ENCODE measurements around the gene TJP1. TPM values are rescaled to one million over a fixed set of nuclear protein-coding genes. Genes with fewer than 3 reads are reported as not detected.
"Not testable (repeated sequence)": the region's sequence is repeated elsewhere in the genome, so short reads cannot be mapped to it uniquely, and the experiment has no call there.

The TJP1 gene
- total RNA-seq, 1 donor from 2014 or later: 89.3 TPM

- H3K4me1 Mint-ChIP-seq (ENCODE audit: unreplicated experiment): peaks cover 29% of the 10 kb centered on the region
- no peak for TF ChIP-seq CTCF (conservative IDR thresholded peaks at IDR 0.05)
- H3K4me3 Mint-ChIP-seq: peak overlapping the region; percentile 94
Observed at GRCh38 chr15:29822684-29823459, 604 bp upstream of the TJP1 start.

GRCh38 chr15:29821416-29822099, 710 bp downstream of the TJP1 start:
- no peaks in the 10 kb centered on the region for H3K9me3 Mint-ChIP-seq

More at GRCh38 chr15:29822684-29823459, 604 bp upstream of the TJP1 start:
- peak; percentile 79 for DNase-seq (ENCODE audit: extremely low spot score, unreplicated experiment)
- H3K27ac Mint-ChIP-seq: peak overlapping the region; percentile 97
- H3K36me3 Mint-ChIP-seq: peaks cover 5% of the 10 kb centered on the region
- no peaks in the 10 kb centered on the region for H3K9me3 Mint-ChIP-seq
- H3K27me3 Mint-ChIP-seq: peaks cover 6% of the 10 kb centered on the region

GRCh38 chr15:29820394-29821154, 1.7 kb downstream of the TJP1 start:
- peak overlapping the region; percentile 93 for H3K4me3 Mint-ChIP-seq
- H3K27ac Mint-ChIP-seq: peak overlapping the region; percentile 98
- H3K9me3 Mint-ChIP-seq: no peaks in the 10 kb centered on the region
- TF ChIP-seq CTCF (conservative IDR thresholded peaks at IDR 0.05): no peak
- peaks cover 15% of the 10 kb centered on the region for H3K36me3 Mint-ChIP-seq
- no peak for DNase-seq (ENCODE audit: extremely low spot score, unreplicated experiment)
- peaks cover 32% of the 10 kb centered on the region for H3K4me1 Mint-ChIP-seq (ENCODE audit: unreplicated experiment)
- peaks cover 6% of the 10 kb centered on the region for H3K27me3 Mint-ChIP-seq

More at GRCh38 chr15:29821416-29822099, 710 bp downstream of the TJP1 start:
- peak overlapping the region; percentile 94 for H3K4me3 Mint-ChIP-seq
- peaks cover 6% of the 10 kb centered on the region for H3K27me3 Mint-ChIP-seq
- DNase-seq (ENCODE audit: extremely low spot score, unreplicated experiment): peak; percentile 82
- H3K27ac Mint-ChIP-seq: peak overlapping the region; percentile 98
- TF ChIP-seq CTCF (conservative IDR thresholded peaks at IDR 0.05): peak; percentile 30
- H3K4me1 Mint-ChIP-seq (ENCODE audit: unreplicated experiment): peaks cover 29% of the 10 kb centered on the region
- peaks cover 15% of the 10 kb centered on the region for H3K36me3 Mint-ChIP-seq

GRCh38 chr15:29819979-29820378, 2.3 kb downstream of the TJP1 start:
- DNase-seq (ENCODE audit: extremely low spot score, unreplicated experiment): no peak
- TF ChIP-seq CTCF (conservative IDR thresholded peaks at IDR 0.05): no peak
- Mint-ChIP-seq H3K4me3 (peak overlapping the region; percentile 93), H3K27me3 (peaks cover 6% of the 10 kb centered on the region), H3K9me3 (no peaks in the 10 kb centered on the region), H3K36me3 (peaks cover 15% of the 10 kb centered on the region), H3K27ac (peak overlapping the region; percentile 98), H3K4me1 (ENCODE audit: unreplicated experiment) (peaks cover 34% of the 10 kb centered on the region)

GRCh38 chr15:29818141-29818540, 4.1 kb downstream of the TJP1 start:
- Mint-ChIP-seq H3K27ac (no peak overlapping the region), H3K27me3 (peaks cover 4% of the 10 kb centered on the region), H3K36me3 (peaks cover 15% of the 10 kb centered on the region), H3K4me3 (peak overlapping the region; percentile 54), H3K4me1 (ENCODE audit: unreplicated experiment) (peaks cover 44% of the 10 kb centered on the region), H3K9me3 (no peaks in the 10 kb centered on the region)
- no peak for DNase-seq (ENCODE audit: extremely low spot score, unreplicated experiment)
- no peak for TF ChIP-seq CTCF (conservative IDR thresholded peaks at IDR 0.05)

- H3K36me3 Mint-ChIP-seq: peaks cover 15% of the 10 kb centered on the region
- H3K27ac Mint-ChIP-seq: peak overlapping the region; percentile 74
- not testable (repeated sequence) for H3K27me3 Mint-ChIP-seq; H3K9me3 Mint-ChIP-seq; DNase-seq (ENCODE audit: extremely low spot score, unreplicated experiment); H3K4me3 Mint-ChIP-seq
- H3K4me1 Mint-ChIP-seq (ENCODE audit: unreplicated experiment): peaks cover 43% of the 10 kb centered on the region
Observed at GRCh38 chr15:29817455-29817854, 4.8 kb downstream of the TJP1 start.
